ENCODE data around the gene RPLP1.

Gene RPLP1

DNA sequence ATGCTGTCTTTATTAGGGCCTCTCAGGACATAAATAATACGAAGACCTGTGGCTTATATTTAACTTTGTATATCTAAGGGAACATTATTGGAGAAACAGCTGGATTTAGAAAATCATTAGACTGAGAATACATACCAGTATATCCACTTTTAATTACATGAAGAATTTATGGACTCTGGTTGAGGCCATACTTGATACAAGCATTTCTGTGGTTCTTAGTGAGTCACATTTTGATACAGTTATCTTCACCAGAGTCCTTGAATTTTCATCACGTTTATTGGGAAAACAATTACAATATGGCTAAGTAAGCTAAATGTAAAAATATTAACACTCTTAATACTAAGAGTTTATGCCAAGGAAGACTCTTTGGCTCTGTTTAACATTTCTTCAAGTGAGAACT is 28.6 kb upstream of the RPLP1 start:
- H3K9me3 ChIP-seq = no peaks in the 10 kb centered on the region
- TF ChIP-seq, protein P1, sequence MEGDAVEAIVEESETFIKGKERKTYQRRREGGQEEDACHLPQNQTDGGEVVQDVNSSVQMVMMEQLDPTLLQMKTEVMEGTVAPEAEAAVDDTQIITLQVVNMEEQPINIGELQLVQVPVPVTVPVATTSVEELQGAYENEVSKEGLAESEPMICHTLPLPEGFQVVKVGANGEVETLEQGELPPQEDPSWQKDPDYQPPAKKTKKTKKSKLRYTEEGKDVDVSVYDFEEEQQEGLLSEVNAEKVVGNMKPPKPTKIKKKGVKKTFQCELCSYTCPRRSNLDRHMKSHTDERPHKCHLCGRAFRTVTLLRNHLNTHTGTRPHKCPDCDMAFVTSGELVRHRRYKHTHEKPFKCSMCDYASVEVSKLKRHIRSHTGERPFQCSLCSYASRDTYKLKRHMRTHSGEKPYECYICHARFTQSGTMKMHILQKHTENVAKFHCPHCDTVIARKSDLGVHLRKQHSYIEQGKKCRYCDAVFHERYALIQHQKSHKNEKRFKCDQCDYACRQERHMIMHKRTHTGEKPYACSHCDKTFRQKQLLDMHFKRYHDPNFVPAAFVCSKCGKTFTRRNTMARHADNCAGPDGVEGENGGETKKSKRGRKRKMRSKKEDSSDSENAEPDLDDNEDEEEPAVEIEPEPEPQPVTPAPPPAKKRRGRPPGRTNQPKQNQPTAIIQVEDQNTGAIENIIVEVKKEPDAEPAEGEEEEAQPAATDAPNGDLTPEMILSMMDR (IDR thresholded peaks at IDR 0.05) = no peak
- H3K4me1 ChIP-seq = no peaks in the 10 kb centered on the region
- peaks cover 0 to 15% (median under 1%) of the 10 kb centered on the region in 3 donors for H3K36me3 ChIP-seq
- no peak overlapping the region for H3K27ac ChIP-seq
- no peaks in the 10 kb centered on the region for H3K27me3 ChIP-seq
- no peak for DNase-seq
- intact Hi-C loops (cut with DNase I; ENCODE audit: low total_unique reads) = no loop called here
- no peak overlapping the region for H3K4me3 ChIP-seq

- peaks cover 4 to 15% (median 4%) of the 10 kb centered on the region in 3 donors for H3K36me3 ChIP-seq
- no peaks in the 10 kb centered on the region for H3K4me1 ChIP-seq
- H3K27me3 ChIP-seq = no peaks in the 10 kb centered on the region
- no peak overlapping the region for H3K27ac ChIP-seq
- H3K9me3 ChIP-seq = no peaks in the 10 kb centered on the region
- TF ChIP-seq, protein P1 (IDR thresholded peaks at IDR 0.05) = no peak
- H3K4me3 ChIP-seq = no peak overlapping the region
- intact Hi-C loops (cut with DNase I; ENCODE audit: low total_unique reads) = no loop called here
- no peak for DNase-seq
Observed at GRCh38 chr15:69424748-69425413, 27.7 kb upstream of the RPLP1 start.

- intact Hi-C loops (cut with DNase I; ENCODE audit: low total_unique reads) = no loop called here
- DNase-seq = no peak
- peaks cover 4 to 21% (median 9%) of the 10 kb centered on the region in 3 donors for H3K36me3 ChIP-seq
- H3K9me3 ChIP-seq = no peaks in the 10 kb centered on the region
- no peaks in the 10 kb centered on the region for H3K4me1 ChIP-seq
- no peaks in the 10 kb centered on the region for H3K27me3 ChIP-seq
- H3K4me3 ChIP-seq = no peak overlapping the region
- TF ChIP-seq, protein P1 (IDR thresholded peaks at IDR 0.05) = no peak
- no peak overlapping the region for H3K27ac ChIP-seq
Observed at GRCh38 chr15:69433831-69434230, 18.8 kb upstream of the RPLP1 start.

GRCh38 chr15:69434238-69434637 is 18.4 kb upstream of the RPLP1 start:
- DNase-seq = no peak
- H3K4me1 ChIP-seq = no peaks in the 10 kb centered on the region
- peaks cover 2 to 22% (median 9%) of the 10 kb centered on the region in 3 donors for H3K36me3 ChIP-seq
- no peak overlapping the region for H3K27ac ChIP-seq
- TF ChIP-seq, protein P1 (IDR thresholded peaks at IDR 0.05) = no peak
- no peak overlapping the region for H3K4me3 ChIP-seq
- intact Hi-C loops (cut with DNase I; ENCODE audit: low total_unique reads) = no loop called here
- H3K27me3 ChIP-seq = no peaks in the 10 kb centered on the region
- no peaks in the 10 kb centered on the region for H3K9me3 ChIP-seq

- no peaks in the 10 kb centered on the region for H3K27me3 ChIP-seq
- peaks cover 0 to 19% (median 9%) of the 10 kb centered on the region in 3 donors for H3K36me3 ChIP-seq
- H3K4me1 ChIP-seq = no peaks in the 10 kb centered on the region
- no peaks in the 10 kb centered on the region for H3K9me3 ChIP-seq
- no peak overlapping the region for H3K27ac ChIP-seq
- TF ChIP-seq, protein P1 (IDR thresholded peaks at IDR 0.05) = no peak
- no peak overlapping the region for H3K4me3 ChIP-seq
- DNase-seq = no peak
- intact Hi-C loops (cut with DNase I; ENCODE audit: low total_unique reads) = no loop called here
Observed at GRCh38 chr15:69434679-69435078, 17.9 kb upstream of the RPLP1 start.

All from tibial artery (tissue), 4 donors.